BLaER1 treated with 17β-estradiol and CSF1 and Interleukin-3, amounts not matched to agents 10 nM and 100 nM (cell line): ENCODE measurements around the gene PNCK.

ENCODE experiments used
- H3K27ac ChIP-seq, 11 experiments: shearing (Covaris generic); formaldehyde crosslinking; 2 replicates each; pipeline ENCODE4 v1.8.1; 2022
- H3K27me3 ChIP-seq, 11 experiments: shearing (Covaris generic); formaldehyde crosslinking; 2 replicates each; pipeline ENCODE4 v1.8.1; 2022
- H3K36me3 ChIP-seq, 11 experiments: shearing (Covaris generic); formaldehyde crosslinking; 2 replicates each; pipeline ENCODE4 v1.8.1; 2022
- H3K4me1 ChIP-seq, 10 experiments: shearing (Covaris generic); formaldehyde crosslinking; 2 replicates each; pipeline ENCODE4 v1.8.1; 2022
- H3K4me2 ChIP-seq, 11 experiments: shearing (Covaris generic); formaldehyde crosslinking; 2 replicates each; pipeline ENCODE4 v1.8.1; 2022
- H3K4me3 ChIP-seq, 10 experiments: shearing (Covaris generic); formaldehyde crosslinking; 2 replicates each; pipeline ENCODE4 v1.8.1; 2022
- H3K9ac ChIP-seq, 11 experiments: shearing (Covaris generic); formaldehyde crosslinking; 2 replicates each; pipeline ENCODE4 v1.8.1; 2022
- H3K9me3 ChIP-seq, 11 experiments: shearing (Covaris generic); formaldehyde crosslinking; replicated peaks in 1 of 11; 2 replicates each; pipeline ENCODE4 v1.8.1; 2022
- H4K20me1 ChIP-seq, 11 experiments: shearing (Covaris generic); formaldehyde crosslinking; 2 replicates each; pipeline ENCODE4 v1.8.1; 2022
- Cebpa-rat ChIP-seq, 11 experiments: shearing (Covaris generic); IDR thresholded peaks; 2 replicates each; pipeline ENCODE4 v1.8.1; 2022

PNCK gene

GRCh38 chrX:153640045-153640686, 33.4 kb downstream of the PNCK start:
- H3K36me3 ChIP-seq: no peaks in the 10 kb centered on the region
- peak overlapping the region in 9 of 11 experiments; percentile 8 to 61 (median 44); a peak in 16 of 22 replicates for H3K27ac ChIP-seq
- peaks cover 0 to 20% (median 13%) of the 10 kb centered on the region in 11 experiments; a peak in 12 of 22 replicates for H3K9me3 ChIP-seq
- peak overlapping the region in 8 of 11 experiments; percentile 17 to 55 (median 35); a peak in 11 of 22 replicates for H3K9ac ChIP-seq
- H3K4me2 ChIP-seq: peak overlapping the region; percentile 59 to 87 (median 73)
- H4K20me1 ChIP-seq: peaks cover 0 to 44% (median 9%) of the 10 kb centered on the region in 11 experiments; a peak in 11 of 22 replicates
- H3K4me3 ChIP-seq: no peak overlapping the region
- peaks cover 24 to 86% (median 79%) of the 10 kb centered on the region in 10 experiments; a peak in 19 of 20 replicates for H3K4me1 ChIP-seq
- no peak for TF ChIP-seq Cebpa-rat (IDR thresholded peaks at IDR 0.05)
- H3K27me3 ChIP-seq: peaks cover 26 to 100% (median 68%) of the 10 kb centered on the region in 11 experiments

- peaks cover 19 to 100% (median 68%) of the 10 kb centered on the region in 11 experiments for H3K27me3 ChIP-seq
- no peak for TF ChIP-seq Cebpa-rat (IDR thresholded peaks at IDR 0.05)
- H3K4me2 ChIP-seq: peak overlapping the region; percentile 59 to 87 (median 73); a peak in 20 of 22 replicates
- H3K27ac ChIP-seq: peak overlapping the region in 7 of 11 experiments; percentile 8 to 61 (median 53); a peak in 10 of 22 replicates
- H3K9ac ChIP-seq: peak overlapping the region in 2 of 11 experiments; percentile 34 to 43; a peak in 4 of 22 replicates
- H3K4me1 ChIP-seq: peaks cover 24 to 82% (median 79%) of the 10 kb centered on the region in 10 experiments; a peak in 19 of 20 replicates
- peaks cover 0 to 14% (median 11%) of the 10 kb centered on the region in 11 experiments; a peak in 12 of 22 replicates for H3K9me3 ChIP-seq
- no peaks in the 10 kb centered on the region for H3K36me3 ChIP-seq
- H3K4me3 ChIP-seq: no peak overlapping the region
- peaks cover 0 to 41% (median 9%) of the 10 kb centered on the region in 11 experiments; a peak in 9 of 22 replicates for H4K20me1 ChIP-seq
Measured at GRCh38 chrX:153639177-153640044, 34.2 kb downstream of the PNCK start.

GRCh38 chrX:153638436-153639176, 35.0 kb downstream of the PNCK start:
- Histone ChIP-seq H3K4me2 (peak overlapping the region in 9 of 11 experiments; percentile 42 to 87 (median 72); a peak in 15 of 22 replicates), H3K4me1 (peaks cover 24 to 78% (median 76%) of the 10 kb centered on the region in 10 experiments; a peak in 19 of 20 replicates), H3K4me3 (no peak overlapping the region), H3K27me3 (peaks cover 20 to 100% (median 68%) of the 10 kb centered on the region in 11 experiments), H4K20me1 (peaks cover 0 to 48% (median 9%) of the 10 kb centered on the region in 11 experiments; a peak in 9 of 22 replicates), H3K36me3 (no peaks in the 10 kb centered on the region), H3K9me3 (peaks cover 0 to 11% (median 8%) of the 10 kb centered on the region in 11 experiments; a peak in 11 of 22 replicates), H3K27ac (no peak overlapping the region), H3K9ac (no peak overlapping the region)
- TF ChIP-seq Cebpa-rat (IDR thresholded peaks at IDR 0.05): no peak

GRCh38 chrX:153638041-153638371, 35.6 kb downstream of the PNCK start:
- H3K9ac ChIP-seq: no peak overlapping the region
- H3K27ac ChIP-seq: no peak overlapping the region
- no peak overlapping the region for H3K4me3 ChIP-seq
- H4K20me1 ChIP-seq: peaks cover 0 to 51% (median 9%) of the 10 kb centered on the region in 11 experiments; a peak in 9 of 22 replicates
- peaks cover 0 to 5% (median 3%) of the 10 kb centered on the region in 11 experiments; a peak in 7 of 22 replicates for H3K9me3 ChIP-seq
- H3K4me1 ChIP-seq: peaks cover 24 to 72% (median 70%) of the 10 kb centered on the region in 10 experiments; a peak in 19 of 20 replicates
- TF ChIP-seq Cebpa-rat (IDR thresholded peaks at IDR 0.05): no peak
- peaks cover 20 to 100% (median 68%) of the 10 kb centered on the region in 11 experiments for H3K27me3 ChIP-seq
- peak overlapping the region in 9 of 11 experiments; percentile 35 to 87 (median 72); a peak in 17 of 22 replicates for H3K4me2 ChIP-seq
- H3K36me3 ChIP-seq: no peaks in the 10 kb centered on the region

GRCh38 chrX:153637121-153638040, 36.2 kb downstream of the PNCK start:
- Histone ChIP-seq H3K4me2 (peak overlapping the region in 9 of 11 experiments; percentile 35 to 87 (median 72); a peak in 18 of 22 replicates), H3K9ac (no peak overlapping the region), H4K20me1 (peaks cover 0 to 51% (median 9%) of the 10 kb centered on the region in 11 experiments; a peak in 9 of 22 replicates), H3K4me3 (no peak overlapping the region), H3K4me1 (peaks cover 24 to 67% (median 66%) of the 10 kb centered on the region in 10 experiments; a peak in 19 of 20 replicates), H3K27me3 (peaks cover 20 to 100% (median 68%) of the 10 kb centered on the region in 11 experiments), H3K36me3 (no peaks in the 10 kb centered on the region), H3K9me3 (peaks cover 0 to 8% (median 2%) of the 10 kb centered on the region in 11 experiments; a peak in 10 of 22 replicates), H3K27ac (no peak overlapping the region)
- no peak for TF ChIP-seq Cebpa-rat (IDR thresholded peaks at IDR 0.05)

- Histone ChIP-seq H4K20me1 (peaks cover 0 to 51% (median 9%) of the 10 kb centered on the region in 11 experiments; a peak in 9 of 22 replicates), H3K9me3 (peaks cover 2 to 14% (median 9%) of the 10 kb centered on the region in 11 experiments; a peak in 21 of 22 replicates), H3K27me3 (peaks cover 26 to 100% (median 73%) of the 10 kb centered on the region in 11 experiments), H3K27ac (no peak overlapping the region), H3K4me1 (peaks cover 22 to 64% (median 63%) of the 10 kb centered on the region in 10 experiments; a peak in 19 of 20 replicates), H3K9ac (no peak overlapping the region), H3K36me3 (no peaks in the 10 kb centered on the region), H3K4me2 (peak overlapping the region in 10 of 11 experiments; percentile 15 to 87 (median 70); a peak in 19 of 22 replicates), H3K4me3 (no peak overlapping the region)
- TF ChIP-seq Cebpa-rat (IDR thresholded peaks at IDR 0.05): no peak
Measured at GRCh38 chrX:153636716-153637115, 36.9 kb downstream of the PNCK start.
